Adrenal gland (tissue), 5 donors: Measurements from ENCODE around the gene SYNGR2.

Experiments used
- CTCF ChIP-seq, 6 experiments: fragments of 450-650 bp in 4 of 6; fragments of 200-600 bp in 2 of 6; sonication (generic) in 1 of 6; IDR thresholded peaks; 1 replicate in 5 of 6; 2 replicates in 1 of 6; pipeline versions ENCODE4 v1.5.1 to v1.8.0; 2016 to 2021; ENCODE audit warnings: antibody characterized with exemption in 6 of 6, mild to moderate bottlenecking in 2 of 6, moderate library complexity in 1 of 6
- POLR2A ChIP-seq, 2 donors: fragments of 450-650 bp; IDR thresholded peaks; one replicate each; pipeline ENCODE4 v1.6.1; 2017; ENCODE audit warnings: antibody characterized with exemption in 2 of 2, mild to moderate bottlenecking in 2 of 2, moderate library complexity in 1 of 2
- donor health status: DM: no; HTN: no; CAD: no.

GRCh38 chr17:78180083-78180482 lies 11.7 kb downstream of the SYNGR2 start:
- no peak for TF ChIP-seq POLR2A (IDR thresholded peaks at IDR 0.05)
- no peak for TF ChIP-seq CTCF (IDR thresholded peaks at IDR 0.05)
